NB4 (cell line): ENCODE measurements around the gene UBE2G1.

Source experiments
- POLR2A ChIP-seq: IDR thresholded peaks from 2 replicates; pipeline ENCODE4 v1.6.1; 2011; ENCODE audit warnings: mild to moderate bottlenecking; ENCODE audit not compliant: insufficient read length; ENCODE audit errors: extremely low read depth
- TF ChIP-seq, protein P1 (sequence below): IDR thresholded peaks from one replicate; pipeline ENCODE4 v1.5.1; 2012; ENCODE audit warnings: low read depth, low read length

DNA sequence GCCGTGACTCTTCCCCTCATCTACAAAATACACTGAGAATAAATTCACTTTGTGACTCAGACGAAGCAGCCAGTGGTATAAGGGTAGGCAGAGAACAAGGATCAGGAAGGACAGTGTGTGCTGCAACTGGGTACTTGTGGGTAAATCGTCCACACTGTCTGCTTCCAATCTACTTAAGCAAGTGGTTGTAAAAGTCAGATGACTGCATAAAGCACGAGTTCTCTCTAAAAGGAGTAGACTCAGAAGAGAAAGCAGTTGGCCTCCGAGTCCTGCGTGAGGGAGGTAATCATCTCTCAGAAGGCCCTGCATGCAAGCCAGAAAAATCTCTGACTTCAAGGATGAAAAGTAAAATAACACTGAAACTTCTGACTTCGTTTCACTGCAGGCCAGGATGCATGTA, 145.8 kb downstream of the UBE2G1 start:
- TF ChIP-seq POLR2A = no peak
- TF ChIP-seq, protein P1, sequence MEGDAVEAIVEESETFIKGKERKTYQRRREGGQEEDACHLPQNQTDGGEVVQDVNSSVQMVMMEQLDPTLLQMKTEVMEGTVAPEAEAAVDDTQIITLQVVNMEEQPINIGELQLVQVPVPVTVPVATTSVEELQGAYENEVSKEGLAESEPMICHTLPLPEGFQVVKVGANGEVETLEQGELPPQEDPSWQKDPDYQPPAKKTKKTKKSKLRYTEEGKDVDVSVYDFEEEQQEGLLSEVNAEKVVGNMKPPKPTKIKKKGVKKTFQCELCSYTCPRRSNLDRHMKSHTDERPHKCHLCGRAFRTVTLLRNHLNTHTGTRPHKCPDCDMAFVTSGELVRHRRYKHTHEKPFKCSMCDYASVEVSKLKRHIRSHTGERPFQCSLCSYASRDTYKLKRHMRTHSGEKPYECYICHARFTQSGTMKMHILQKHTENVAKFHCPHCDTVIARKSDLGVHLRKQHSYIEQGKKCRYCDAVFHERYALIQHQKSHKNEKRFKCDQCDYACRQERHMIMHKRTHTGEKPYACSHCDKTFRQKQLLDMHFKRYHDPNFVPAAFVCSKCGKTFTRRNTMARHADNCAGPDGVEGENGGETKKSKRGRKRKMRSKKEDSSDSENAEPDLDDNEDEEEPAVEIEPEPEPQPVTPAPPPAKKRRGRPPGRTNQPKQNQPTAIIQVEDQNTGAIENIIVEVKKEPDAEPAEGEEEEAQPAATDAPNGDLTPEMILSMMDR = no peak
